HepG2 (cell line): Measurements from ENCODE around the gene SCAPER. TPM values are rescaled to one million over a fixed set of nuclear protein-coding genes. Genes with fewer than 3 reads are reported as not detected.
A peak's percentile ranks its signal among the peaks of the same experiment; 100 is the strongest.

Source experiments
- ATAC-seq: fragments of 200-7000 bp; cut with Tn5 transposase; 3 replicates; pipeline ENCODE4 v1.9.1; 2020; ENCODE audit warnings: mild to moderate bottlenecking, moderate library complexity
- BruUV-seq: library from RNA; stranded (reverse); fragments of 400-500 nt; replicated peaks from 2 replicates; lab custom pipeline; 2021; lab: Mats Ljungman, UMichigan
- CTCF ChIA-PET: fragments of 300-600 bp; formaldehyde crosslinking; extraction: SDS; loops from one replicate; lab custom pipeline; 2021; ENCODE audit warnings: low total read pairs, inconsistent platforms, low intra/inter-chr PET ratio; lab: Yijun Ruan, JAX
- POLR2A ChIA-PET: fragments of 350-600 bp; sonication (Branson Sonifier 250); formaldehyde crosslinking; loops from one replicate; lab custom pipeline; 2020; ENCODE audit warnings: antibody characterized with exemption, inconsistent platforms; lab: Yijun Ruan, JAX
- DNase-seq: peaks from one replicate; pipeline ENCODE4 v3.0.0-alpha.2; 2015; ENCODE audit warnings: low spot score
- FAIRE-seq: peaks from 3 replicates; lab custom pipeline; 2011; peaks lifted over from hg19 to GRCh38; lab: Jason Lieb, UNC
- H2AFZ ChIP-seq: one replicate; pipeline ENCODE4 v1.6.1; 2011; ENCODE audit warnings: low read length, inconsistent platforms
- H3K27ac ChIP-seq: fragments of 300-600 bp; 3 replicates; pipeline ENCODE4 v1.8.0; 2011; ENCODE audit warnings: mixed run types, mild to moderate bottlenecking, mixed read lengths, low read length, inconsistent platforms; ENCODE audit not compliant: insufficient read depth; ENCODE audit errors: extremely low read length
- H3K27me3 ChIP-seq, 2 experiments: fragments of 200-600 bp in 1 of 2; 2 replicates in 1 of 2; 3 replicates in 1 of 2; pipeline versions ENCODE4 v1.6.0 to v1.8.0; 2011; ENCODE audit warnings: low read length in 2 of 2, mild to moderate bottlenecking in 2 of 2, moderate library complexity in 2 of 2, inconsistent platforms in 1 of 2; ENCODE audit not compliant: insufficient read depth in 2 of 2, control insufficient read depth in 1 of 2
- H3K36me3 ChIP-seq, 2 experiments: fragments of 200-600 bp in 1 of 2; replicated peaks in 1 of 2; 2 replicates in 1 of 2; 3 replicates in 1 of 2; pipeline versions ENCODE4 v1.5.1 to v1.8.0; 2011; ENCODE audit warnings: low read length in 2 of 2, inconsistent platforms in 1 of 2; ENCODE audit not compliant: insufficient read depth in 2 of 2, control insufficient read depth in 1 of 2
- H3K4me1 ChIP-seq: 2 replicates; pipeline ENCODE4 v1.5.1; 2012; ENCODE audit warnings: low read length, inconsistent platforms; ENCODE audit not compliant: insufficient read depth
- H3K4me2 ChIP-seq: 2 replicates; pipeline ENCODE4 v1.6.0; 2011; ENCODE audit warnings: low read depth, low read length, inconsistent platforms
- H3K4me3 ChIP-seq, 3 experiments: fragments of 200-600 bp in 1 of 3; sonication (generic), shearing (Covaris generic) in 1 of 3; replicated peaks in 1 of 3; 2 replicates each; pipeline ENCODE4 v1.5.1; 2011 to 2016; ENCODE audit warnings: low read length in 3 of 3, inconsistent platforms in 2 of 3, low read depth in 2 of 3, mild to moderate bottlenecking in 2 of 3, control low read depth in 1 of 3, mixed read lengths in 1 of 3; ENCODE audit not compliant: insufficient read depth in 1 of 3
- H3K79me2 ChIP-seq: one replicate; pipeline ENCODE4 v1.6.1; 2011; ENCODE audit warnings: low read length, inconsistent platforms; ENCODE audit not compliant: insufficient read depth
- H3K9ac ChIP-seq: 2 replicates; pipeline ENCODE4 v1.6.0; 2011; ENCODE audit warnings: mild to moderate bottlenecking, low read depth, low read length, inconsistent platforms; ENCODE audit not compliant: insufficient read depth
- H3K9me3 ChIP-seq: 2 replicates; pipeline ENCODE4 v1.5.1; 2012; ENCODE audit warnings: mild to moderate bottlenecking, low read length
- H4K20me1 ChIP-seq: 2 replicates; pipeline ENCODE4 v1.6.0; 2011; ENCODE audit warnings: inconsistent platforms, mild to moderate bottlenecking, low read length, moderate library complexity; ENCODE audit not compliant: insufficient read depth
- BCL6 ChIP-seq: IDR thresholded peaks from 2 replicates; pipeline ENCODE4 v1.6.1; 2016; ENCODE audit warnings: missing genetic modification reagents, missing compliant biosample characterization
- EZH2 ChIP-seq: conservative IDR thresholded peaks from 2 replicates; pipeline ENCODE4 v1.6.1; 2012; ENCODE audit warnings: mild to moderate bottlenecking, low read depth, low read length, moderate library complexity
- RARA ChIP-seq: IDR thresholded peaks from 2 replicates; pipeline ENCODE4 v1.6.1; 2016; ENCODE audit warnings: missing genetic modification reagents, missing compliant biosample characterization
- RELA ChIP-seq: sonication (generic); formaldehyde crosslinking; IDR thresholded peaks from 2 replicates; pipeline ENCODE4 v1.4.0; 2020; ENCODE audit warnings: missing genetic modification reagents
- SOX13 ChIP-seq, 3 experiments: fragments of 450-650 bp in 1 of 3; sonication (generic) in 1 of 3; formaldehyde crosslinking in 1 of 3; IDR thresholded peaks in 2 of 3; conservative IDR thresholded peaks in 1 of 3; 2 replicates each; pipeline versions ENCODE4 v1.5.0 to v1.6.1; 2016 to 2020; ENCODE audit warnings: antibody characterized with exemption in 1 of 3, mild to moderate bottlenecking in 1 of 3, missing compliant biosample characterization in 1 of 3, missing genetic modification reagents in 1 of 3, moderate library complexity in 1 of 3
- SOX5 ChIP-seq: IDR thresholded peaks from 2 replicates; pipeline ENCODE4 v1.6.1; 2016; ENCODE audit warnings: borderline replicate concordance
- SOX6 ChIP-seq, 2 experiments: fragments of 450-650 bp in 1 of 2; sonication (generic) in 1 of 2; formaldehyde crosslinking in 1 of 2; IDR thresholded peaks; 2 replicates each; pipeline versions ENCODE4 v1.4.0 to v1.6.1; 2017 to 2020; ENCODE audit warnings: antibody characterized with exemption in 1 of 2, mild to moderate bottlenecking in 1 of 2, missing genetic modification reagents in 1 of 2
- ZBTB3 ChIP-seq: sonication (generic); formaldehyde crosslinking; IDR thresholded peaks from 2 replicates; pipeline ENCODE4 v1.4.0; 2020; ENCODE audit warnings: low read depth, mild to moderate bottlenecking, moderate library complexity, missing genetic modification reagents, borderline replicate concordance
- ZNF274 ChIP-seq: sonication (generic); formaldehyde crosslinking; IDR thresholded peaks from 2 replicates; pipeline ENCODE4 v1.5.1; 2020; ENCODE audit warnings: mild to moderate bottlenecking, missing genetic modification reagents
- WGBS: methylation state at CpG from one replicate; pipeline ENCODE4 v1.1.6; 2017; ENCODE audit warnings: low lambda C conversion rate; 5-methylcytosine and 5-hydroxymethylcytosine counted together
- in situ Hi-C: cut with HindIII; loops from 2 replicates; pipeline ENCODE4 v1.10.0; 2017; ENCODE audit warnings: low pct_unique_long_range_greater_than_20kb; ENCODE audit not compliant: extremely low pct_ligation_motif_present
- intact Hi-C: fragments of 100-400 bp; cut with micrococcal nuclease; formaldehyde crosslinking; loops from one replicate; pipeline ENCODE4 v1.10.0; 2022; ENCODE audit not compliant: unreplicated experiment
- polyA plus RNA-seq, 8 experiments: library from polyadenylated mRNA; depleted of rRNA in 3 of 8; stranded (reverse) in 7 of 8; unstranded in 1 of 8; fragments of >200 nt; fragmentation: Illumina TruSeq in 4 of 8; extraction: Trizol in 4 of 8; gene quantifications; 2 replicates each; pipeline versions ENCODE4 v1.2.1 to v1.2.3, GENCODE V29; 2011 to 2016; ENCODE audit warnings: low read depth in 4 of 8, missing spikeins in 1 of 8, mixed read lengths in 1 of 8; ENCODE audit not compliant: insufficient read depth in 1 of 8
- total RNA-seq, 5 experiments: library from RNA; depleted of rRNA; stranded (reverse); fragments of >200 nt; fragmentation: Illumina TruSeq; extraction: Trizol; gene quantifications; 2 replicates each; pipeline ENCODE4 v1.2.3, GENCODE V29; 2016; ENCODE audit warnings: low read depth in 1 of 5
- TF ChIP-seq, protein P1 (sequence below): IDR thresholded peaks from 2 replicates; pipeline ENCODE4 v1.6.1; 2016; ENCODE audit warnings: low read depth
- TF ChIP-seq, protein P2 (sequence below): sonication (generic); formaldehyde crosslinking; IDR thresholded peaks from 2 replicates; pipeline ENCODE4 v1.4.0; 2020; ENCODE audit warnings: missing genetic modification reagents
- TF ChIP-seq, protein P3 (sequence below): sonication (generic); formaldehyde crosslinking; IDR thresholded peaks from 2 replicates; pipeline ENCODE4 v1.4.0; 2020; ENCODE audit warnings: missing genetic modification reagents
- TF ChIP-seq, protein P4 (sequence below): IDR thresholded peaks from 2 replicates; pipeline ENCODE4 v1.4.0; 2020; ENCODE audit warnings: mild to moderate bottlenecking, missing genetic modification reagents
- TF ChIP-seq, protein P5 (sequence below): sonication (generic); formaldehyde crosslinking; IDR thresholded peaks from 2 replicates; pipeline ENCODE4 v1.4.0; 2020; ENCODE audit warnings: missing genetic modification reagents; ENCODE audit errors: not compliant biosample characterization

Gene SCAPER
- total and polyA plus RNA-seq, 2 of the 13 experiments (the other 11 are each of a cell fraction or from before 2014, with no cell fraction given) = 4.3 to 10.5 TPM

DNA sequence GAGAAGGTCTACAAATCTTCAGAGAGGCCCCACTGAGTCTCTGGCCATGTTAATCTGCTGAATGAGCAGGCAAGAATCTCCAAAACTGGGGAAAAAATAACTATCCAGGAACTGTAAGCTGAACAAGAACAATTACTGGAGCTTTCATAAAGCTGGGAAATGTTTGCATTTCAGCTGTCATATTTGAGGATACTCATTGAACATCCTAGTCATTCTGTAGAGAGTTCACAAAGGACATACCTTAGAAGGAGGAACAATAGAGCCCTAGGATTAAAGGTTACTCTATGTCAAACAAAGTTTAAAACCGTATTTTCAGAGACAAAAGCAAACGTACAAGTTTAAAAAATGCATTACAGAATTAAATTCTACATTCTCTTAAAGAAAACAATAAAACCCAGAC lies 257.5 kb downstream of the SCAPER start:
- H3K27me3 ChIP-seq = no peaks in the 10 kb centered on the region
- intact Hi-C loops (no loop called here), in situ Hi-C loops (no loop called here)
- H3K4me3 ChIP-seq = no peak overlapping the region
- peak; percentile 63 for FAIRE-seq
- H3K36me3 ChIP-seq = no peaks in the 10 kb centered on the region
- no TSS peak for BruUV-seq
- ChIA-PET CTCF (no interaction called here), POLR2A (no interaction called here)
- no peak overlapping the region for H2AFZ ChIP-seq
- H3K9ac ChIP-seq = no peak overlapping the region
- peak; percentile 75 for ATAC-seq
- peaks cover 18% of the 10 kb centered on the region for H3K4me1 ChIP-seq
- no peaks in the 10 kb centered on the region for H3K9me3 ChIP-seq
- WGBS = 13% methylated on average over 2 of the region's 2 CpGs
- H3K4me2 ChIP-seq = no peak overlapping the region
- H3K27ac ChIP-seq = peak overlapping the region; percentile 23
- H4K20me1 ChIP-seq = no peaks in the 10 kb centered on the region
- peak; percentile 72 for DNase-seq
- H3K79me2 ChIP-seq = no peaks in the 10 kb centered on the region
- TF ChIP-seq SOX13 (IDR thresholded peaks at IDR 0.05) (peak; percentile 77), SOX13 (CRISPR knock-in tag; conservative IDR thresholded peaks at IDR 0.05 in 1 of 2, IDR thresholded peaks at IDR 0.05 in 1 of 2) (peak in 1 of 2 experiments; percentile 96; a peak in 2 of 4 replicates), RELA (CRISPR knock-in tag) (no peak), BCL6 (CRISPR knock-in tag) (peak; percentile 87), RARA (CRISPR knock-in tag) (peak; percentile 38; the same call in 1 of the 2 replicates), SOX5 (CRISPR knock-in tag) (peak; percentile 92), ZBTB3 (CRISPR knock-in tag) (no peak), SOX6 (IDR thresholded peaks at IDR 0.05) (no peak), SOX6 (CRISPR knock-in tag; IDR thresholded peaks at IDR 0.05) (peak; percentile 82), ZNF274 (CRISPR knock-in tag) (no peak), EZH2 (no peak)
- TF ChIP-seq, protein P1, sequence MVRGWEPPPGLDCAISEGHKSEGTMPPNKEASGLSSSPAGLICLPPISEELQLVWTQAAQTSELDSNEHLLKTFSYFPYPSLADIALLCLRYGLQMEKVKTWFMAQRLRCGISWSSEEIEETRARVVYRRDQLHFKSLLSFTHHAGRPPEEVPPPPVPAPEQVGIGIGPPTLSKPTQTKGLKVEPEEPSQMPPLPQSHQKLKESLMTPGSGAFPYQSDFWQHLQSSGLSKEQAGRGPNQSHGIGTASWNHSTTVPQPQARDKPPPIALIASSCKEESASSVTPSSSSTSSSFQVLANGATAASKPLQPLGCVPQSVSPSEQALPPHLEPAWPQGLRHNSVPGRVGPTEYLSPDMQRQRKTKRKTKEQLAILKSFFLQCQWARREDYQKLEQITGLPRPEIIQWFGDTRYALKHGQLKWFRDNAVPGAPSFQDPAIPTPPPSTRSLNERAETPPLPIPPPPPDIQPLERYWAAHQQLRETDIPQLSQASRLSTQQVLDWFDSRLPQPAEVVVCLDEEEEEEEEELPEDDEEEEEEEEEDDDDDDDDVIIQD = no peak
- TF ChIP-seq, protein P2, sequence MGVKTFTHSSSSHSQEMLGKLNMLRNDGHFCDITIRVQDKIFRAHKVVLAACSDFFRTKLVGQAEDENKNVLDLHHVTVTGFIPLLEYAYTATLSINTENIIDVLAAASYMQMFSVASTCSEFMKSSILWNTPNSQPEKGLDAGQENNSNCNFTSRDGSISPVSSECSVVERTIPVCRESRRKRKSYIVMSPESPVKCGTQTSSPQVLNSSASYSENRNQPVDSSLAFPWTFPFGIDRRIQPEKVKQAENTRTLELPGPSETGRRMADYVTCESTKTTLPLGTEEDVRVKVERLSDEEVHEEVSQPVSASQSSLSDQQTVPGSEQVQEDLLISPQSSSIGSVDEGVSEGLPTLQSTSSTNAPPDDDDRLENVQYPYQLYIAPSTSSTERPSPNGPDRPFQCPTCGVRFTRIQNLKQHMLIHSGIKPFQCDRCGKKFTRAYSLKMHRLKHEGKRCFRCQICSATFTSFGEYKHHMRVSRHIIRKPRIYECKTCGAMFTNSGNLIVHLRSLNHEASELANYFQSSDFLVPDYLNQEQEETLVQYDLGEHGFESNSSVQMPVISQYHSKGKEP = no peak
- TF ChIP-seq, protein P3, sequence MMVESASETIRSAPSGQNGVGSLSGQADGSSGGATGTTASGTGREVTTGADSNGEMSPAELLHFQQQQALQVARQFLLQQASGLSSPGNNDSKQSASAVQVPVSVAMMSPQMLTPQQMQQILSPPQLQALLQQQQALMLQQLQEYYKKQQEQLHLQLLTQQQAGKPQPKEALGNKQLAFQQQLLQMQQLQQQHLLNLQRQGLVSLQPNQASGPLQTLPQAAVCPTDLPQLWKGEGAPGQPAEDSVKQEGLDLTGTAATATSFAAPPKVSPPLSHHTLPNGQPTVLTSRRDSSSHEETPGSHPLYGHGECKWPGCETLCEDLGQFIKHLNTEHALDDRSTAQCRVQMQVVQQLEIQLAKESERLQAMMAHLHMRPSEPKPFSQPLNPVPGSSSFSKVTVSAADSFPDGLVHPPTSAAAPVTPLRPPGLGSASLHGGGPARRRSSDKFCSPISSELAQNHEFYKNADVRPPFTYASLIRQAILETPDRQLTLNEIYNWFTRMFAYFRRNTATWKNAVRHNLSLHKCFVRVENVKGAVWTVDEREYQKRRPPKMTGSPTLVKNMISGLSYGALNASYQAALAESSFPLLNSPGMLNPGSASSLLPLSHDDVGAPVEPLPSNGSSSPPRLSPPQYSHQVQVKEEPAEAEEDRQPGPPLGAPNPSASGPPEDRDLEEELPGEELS (CRISPR knock-in tag) = no peak
- TF ChIP-seq, protein P4, sequence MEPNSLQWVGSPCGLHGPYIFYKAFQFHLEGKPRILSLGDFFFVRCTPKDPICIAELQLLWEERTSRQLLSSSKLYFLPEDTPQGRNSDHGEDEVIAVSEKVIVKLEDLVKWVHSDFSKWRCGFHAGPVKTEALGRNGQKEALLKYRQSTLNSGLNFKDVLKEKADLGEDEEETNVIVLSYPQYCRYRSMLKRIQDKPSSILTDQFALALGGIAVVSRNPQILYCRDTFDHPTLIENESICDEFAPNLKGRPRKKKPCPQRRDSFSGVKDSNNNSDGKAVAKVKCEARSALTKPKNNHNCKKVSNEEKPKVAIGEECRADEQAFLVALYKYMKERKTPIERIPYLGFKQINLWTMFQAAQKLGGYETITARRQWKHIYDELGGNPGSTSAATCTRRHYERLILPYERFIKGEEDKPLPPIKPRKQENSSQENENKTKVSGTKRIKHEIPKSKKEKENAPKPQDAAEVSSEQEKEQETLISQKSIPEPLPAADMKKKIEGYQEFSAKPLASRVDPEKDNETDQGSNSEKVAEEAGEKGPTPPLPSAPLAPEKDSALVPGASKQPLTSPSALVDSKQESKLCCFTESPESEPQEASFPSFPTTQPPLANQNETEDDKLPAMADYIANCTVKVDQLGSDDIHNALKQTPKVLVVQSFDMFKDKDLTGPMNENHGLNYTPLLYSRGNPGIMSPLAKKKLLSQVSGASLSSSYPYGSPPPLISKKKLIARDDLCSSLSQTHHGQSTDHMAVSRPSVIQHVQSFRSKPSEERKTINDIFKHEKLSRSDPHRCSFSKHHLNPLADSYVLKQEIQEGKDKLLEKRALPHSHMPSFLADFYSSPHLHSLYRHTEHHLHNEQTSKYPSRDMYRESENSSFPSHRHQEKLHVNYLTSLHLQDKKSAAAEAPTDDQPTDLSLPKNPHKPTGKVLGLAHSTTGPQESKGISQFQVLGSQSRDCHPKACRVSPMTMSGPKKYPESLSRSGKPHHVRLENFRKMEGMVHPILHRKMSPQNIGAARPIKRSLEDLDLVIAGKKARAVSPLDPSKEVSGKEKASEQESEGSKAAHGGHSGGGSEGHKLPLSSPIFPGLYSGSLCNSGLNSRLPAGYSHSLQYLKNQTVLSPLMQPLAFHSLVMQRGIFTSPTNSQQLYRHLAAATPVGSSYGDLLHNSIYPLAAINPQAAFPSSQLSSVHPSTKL (CRISPR knock-in tag) = 0 out of 2 replicates have a peak, but pooled peaks have one; percentile 22
- TF ChIP-seq, protein P5, sequence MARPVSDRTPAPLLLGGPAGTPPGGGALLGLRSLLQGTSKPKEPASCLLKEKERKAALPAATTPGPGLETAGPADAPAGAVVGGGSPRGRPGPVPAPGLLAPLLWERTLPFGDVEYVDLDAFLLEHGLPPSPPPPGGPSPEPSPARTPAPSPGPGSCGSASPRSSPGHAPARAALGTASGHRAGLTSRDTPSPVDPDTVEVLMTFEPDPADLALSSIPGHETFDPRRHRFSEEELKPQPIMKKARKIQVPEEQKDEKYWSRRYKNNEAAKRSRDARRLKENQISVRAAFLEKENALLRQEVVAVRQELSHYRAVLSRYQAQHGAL (CRISPR knock-in tag) = no peak
